GM18508 (cell line): ENCODE results near the gene STAG1.
"Not testable (repeated sequence)": the region's sequence is repeated elsewhere in the genome, so short reads cannot be mapped to it uniquely, and the experiment has no call there.

ENCODE experiments used
- ATAC-seq: cut with Tn5 transposase; IDR thresholded peaks from one replicate; pipeline ENCODE4 v1.9.1; 2021; ENCODE audit warnings: moderate number of reproducible peaks; ENCODE audit not compliant: insufficient read depth, unreplicated experiment

The STAG1 gene

DNA sequence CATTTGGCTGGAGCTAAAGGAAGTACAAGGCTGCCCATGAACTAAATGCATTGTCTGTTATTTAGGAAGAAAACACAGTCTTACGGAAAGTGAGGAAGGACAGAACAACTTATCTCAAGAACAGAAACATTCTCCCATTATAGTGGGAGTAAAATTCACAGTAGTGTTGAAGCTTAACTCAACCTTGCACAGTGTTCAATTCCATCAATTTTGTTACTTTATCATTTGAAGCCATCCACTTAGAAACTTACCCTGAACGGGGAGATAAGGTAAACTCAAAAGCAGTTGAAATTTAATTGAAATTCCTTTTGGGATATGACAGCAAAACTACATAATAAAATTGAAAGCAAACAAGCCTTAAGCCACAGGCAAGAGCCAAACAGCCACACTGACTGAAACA is 315.1 kb downstream of the STAG1 start:
- ATAC-seq, result no peak

DNA sequence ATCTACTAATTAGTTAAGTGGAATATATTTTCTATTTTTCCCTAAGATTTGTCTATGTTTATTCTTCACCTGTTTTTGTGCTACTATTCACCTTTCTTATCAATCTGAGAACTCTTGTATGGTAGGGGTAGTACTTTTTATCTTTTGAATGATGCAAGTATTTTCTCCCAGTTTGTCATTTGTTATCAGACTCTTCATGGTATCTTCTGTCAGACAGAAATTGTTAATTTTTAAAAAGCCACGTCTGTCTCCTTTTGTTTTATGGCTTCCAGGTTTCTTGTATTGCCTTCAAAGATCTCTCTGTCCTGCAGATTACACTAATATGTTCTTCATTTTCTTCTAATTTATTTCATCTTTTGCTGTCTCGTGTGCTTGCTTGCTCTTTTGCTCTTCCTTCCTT is 317.7 kb downstream of the STAG1 start:
- no peak for ATAC-seq

DNA sequence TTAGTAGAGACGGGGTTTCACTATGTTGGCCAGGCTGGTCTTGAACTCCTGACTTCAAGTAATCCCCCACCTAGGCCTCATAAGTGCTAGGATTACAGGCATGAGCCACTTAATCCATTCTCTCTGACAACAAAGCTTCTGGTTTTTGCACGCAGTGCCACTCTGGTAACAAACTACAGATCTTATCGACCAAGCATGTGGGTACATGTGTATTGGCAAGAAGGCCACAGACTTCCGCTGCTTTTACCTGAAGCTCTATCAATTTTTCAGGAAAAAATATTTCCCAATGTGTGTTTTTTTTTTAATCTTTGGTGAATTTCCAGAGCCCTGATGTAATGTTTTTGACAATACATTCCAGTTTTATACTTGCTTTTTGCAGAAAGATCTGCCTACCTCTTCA is 319.5 kb downstream of the STAG1 start:
- no peak for ATAC-seq

DNA sequence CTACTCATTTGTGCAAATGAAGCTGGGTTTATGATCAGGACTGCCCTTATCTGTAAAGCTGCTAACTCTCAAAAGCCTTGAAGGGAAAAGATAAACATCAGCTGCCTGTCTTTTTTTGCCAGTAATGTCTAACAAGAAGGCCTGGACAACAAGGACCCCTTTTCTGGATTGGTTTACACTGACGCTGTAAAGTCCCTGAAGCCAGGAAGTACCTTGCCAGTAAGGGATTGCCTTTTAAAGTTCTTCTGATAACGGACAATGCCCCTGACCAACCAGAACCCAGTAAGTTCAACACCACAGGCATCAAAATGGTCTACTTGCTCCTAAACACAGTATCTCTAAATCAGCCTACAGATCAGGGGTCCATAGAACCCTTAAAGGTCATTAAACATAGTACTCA is 324.0 kb downstream of the STAG1 start:
- no peak for ATAC-seq

DNA sequence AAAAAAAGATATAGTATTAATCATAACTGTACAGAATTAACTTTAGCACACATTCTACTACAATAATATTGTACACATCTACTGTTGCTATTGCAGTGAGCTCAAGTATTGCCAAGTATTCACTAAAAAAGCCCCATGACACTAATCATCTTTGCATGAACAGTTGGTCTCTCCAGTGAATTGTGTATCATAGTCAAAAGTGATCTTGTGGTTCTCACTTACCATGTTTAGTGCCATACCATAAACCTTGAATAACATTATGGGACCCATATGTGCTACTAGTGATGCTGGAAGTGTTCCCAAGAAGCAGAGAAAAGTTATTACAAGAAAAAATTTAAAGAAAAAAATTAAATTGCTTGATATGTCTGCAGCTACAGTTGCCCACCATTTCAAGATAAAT is 324.9 kb downstream of the STAG1 start:
- ATAC-seq, result no peak

DNA sequence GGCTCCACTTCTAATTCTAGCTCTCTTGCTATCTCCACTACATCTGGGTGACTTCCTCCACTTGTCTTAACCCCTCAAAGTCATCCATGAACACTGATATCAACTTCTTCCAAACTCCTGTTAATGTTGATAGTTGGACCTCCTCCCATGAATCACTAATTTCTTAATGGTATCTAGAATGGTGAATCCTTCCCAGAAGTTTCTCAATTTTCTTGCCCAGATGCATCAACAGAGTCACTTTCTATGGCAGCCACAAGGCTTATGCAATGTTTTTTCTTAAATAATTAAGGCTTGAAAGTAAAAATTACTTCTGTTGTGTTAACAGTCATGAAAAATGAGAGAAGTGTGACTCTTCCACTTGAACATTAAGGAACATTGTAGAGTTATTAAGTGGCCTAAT is 337.7 kb downstream of the STAG1 start:
- ATAC-seq, result no peak

DNA sequence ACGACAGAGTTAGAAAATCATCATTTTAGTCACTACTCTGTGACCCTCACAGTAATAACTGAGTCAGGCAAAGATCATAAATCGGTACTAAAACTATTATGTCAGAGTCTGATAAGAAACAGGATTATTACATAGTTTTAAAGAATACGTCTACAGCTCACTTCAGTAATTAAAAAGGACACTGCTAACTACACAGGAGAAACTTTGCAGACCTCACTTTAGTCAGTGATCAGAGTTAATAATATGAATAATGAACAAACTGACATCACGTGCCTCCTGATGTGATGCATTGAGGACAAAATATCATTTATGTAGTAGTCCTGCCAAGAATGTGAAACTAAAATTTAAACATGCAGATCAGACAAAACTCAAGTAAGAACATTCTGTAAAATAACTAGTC is 339.9 kb downstream of the STAG1 start:
- no peak for ATAC-seq

DNA sequence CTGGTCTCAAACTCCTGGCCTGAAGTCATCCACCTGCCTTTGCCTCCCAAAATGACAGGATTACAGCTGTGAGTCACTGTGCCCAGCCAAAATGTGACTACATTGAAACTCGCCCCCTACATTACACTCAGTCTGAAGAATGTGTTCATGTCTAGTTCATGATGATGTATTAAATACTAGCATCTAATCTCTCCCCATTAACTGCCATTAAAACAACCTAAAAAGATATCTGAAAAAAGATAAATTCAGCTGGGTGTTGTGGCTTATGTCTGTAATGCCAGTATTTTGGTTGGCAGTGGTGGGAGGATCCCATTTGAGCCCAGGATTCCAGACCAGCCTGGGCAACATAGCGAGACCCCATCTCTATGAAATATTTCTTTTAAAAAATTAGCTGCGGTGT is 342.6 kb downstream of the STAG1 start:
- no peak for ATAC-seq

DNA sequence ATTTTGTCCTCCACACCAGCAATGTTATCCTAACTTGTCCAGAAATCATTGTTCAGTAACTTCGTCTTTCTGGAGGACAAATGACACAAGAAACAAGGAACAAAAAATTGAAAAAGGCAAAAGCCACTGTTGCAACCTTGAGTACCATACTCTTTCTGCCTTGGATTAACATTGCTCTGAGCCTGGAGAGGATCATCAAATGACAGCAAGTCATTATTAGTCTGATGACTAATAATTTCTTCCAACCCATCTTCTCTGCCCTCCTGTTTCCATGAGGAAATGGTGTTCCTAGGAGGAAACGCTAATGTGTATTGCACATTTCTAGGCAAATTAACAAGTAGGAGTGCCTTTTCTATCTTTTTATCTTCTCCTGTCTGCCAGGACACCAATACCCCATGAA is 348.1 kb downstream of the STAG1 start:
- ATAC-seq, result no peak

DNA sequence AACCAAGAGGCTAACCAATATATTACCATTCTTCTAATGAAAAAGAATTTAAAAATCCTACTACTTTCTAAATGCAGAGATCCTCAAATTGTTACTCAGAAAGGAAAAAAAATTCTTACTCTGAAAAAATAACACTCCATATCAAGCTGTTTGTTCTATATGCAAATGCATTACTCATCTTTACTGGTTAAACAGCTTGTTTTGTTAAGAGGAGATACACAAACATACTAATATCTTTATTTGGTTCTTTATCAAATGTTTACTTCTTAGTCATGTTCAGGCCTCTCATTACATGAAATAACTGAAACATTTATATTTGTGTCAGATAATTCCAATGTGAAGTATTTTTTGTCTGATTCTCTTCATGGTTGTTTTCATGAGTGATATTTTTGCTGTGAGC is 355.3 kb downstream of the STAG1 start:
- no peak for ATAC-seq

DNA sequence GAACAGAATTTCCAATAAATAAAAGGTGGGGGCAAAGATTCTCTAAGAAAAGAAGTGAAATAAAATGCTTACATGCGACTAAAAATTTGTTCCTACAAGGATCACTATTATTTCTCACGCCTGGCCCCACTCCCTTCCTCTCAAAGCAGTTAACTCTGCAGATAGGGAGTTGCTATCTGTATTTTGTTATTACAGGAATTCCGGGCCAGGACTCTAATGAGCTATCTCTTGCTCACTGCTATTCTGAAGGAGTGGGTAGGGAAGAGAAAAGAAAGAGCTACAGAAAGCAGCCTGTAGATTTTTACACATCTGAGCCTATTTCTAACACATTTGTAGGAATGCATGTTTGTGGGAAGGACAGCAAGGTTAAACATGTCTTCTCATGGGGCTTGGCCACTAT is 361.6 kb downstream of the STAG1 start:
- no peak for ATAC-seq

DNA sequence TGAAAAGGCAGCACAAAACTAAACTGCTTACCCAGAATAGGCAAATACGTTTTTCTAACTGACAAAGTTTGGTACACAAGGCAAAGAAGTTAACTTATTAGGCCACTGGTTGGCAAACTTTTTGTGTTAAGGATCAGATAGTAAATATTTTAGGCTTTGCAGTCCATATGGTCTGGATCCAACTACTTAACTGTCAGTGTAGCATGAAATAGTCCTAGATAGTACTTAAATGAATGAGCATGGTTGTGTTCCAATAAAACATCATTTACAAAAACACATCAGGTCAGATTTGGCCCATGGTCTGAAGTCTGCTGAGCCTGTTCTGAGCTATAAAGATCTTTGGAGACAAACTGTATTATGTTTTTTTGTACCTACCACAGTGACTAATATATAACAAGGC is 365.1 kb downstream of the STAG1 start:
- ATAC-seq, result no peak

DNA sequence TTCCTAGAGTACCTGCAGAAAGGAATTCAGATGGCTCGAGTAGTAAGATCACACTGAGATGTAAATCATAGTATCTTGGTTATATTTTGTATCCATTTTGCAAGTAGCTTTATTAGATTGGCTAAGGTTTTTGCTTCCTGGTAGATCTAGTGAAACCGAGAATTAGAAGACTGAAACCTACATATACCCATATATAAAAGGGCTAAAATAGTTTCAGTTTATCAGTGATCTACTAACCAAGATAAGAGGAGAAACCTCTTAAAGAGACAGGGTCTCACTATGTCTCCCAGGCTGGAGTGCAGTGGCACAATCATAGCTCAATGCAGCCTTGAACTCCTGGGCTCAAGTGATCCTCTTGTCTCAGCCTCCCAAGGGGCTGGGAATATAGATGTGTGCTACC is 366.7 kb downstream of the STAG1 start:
- no peak for ATAC-seq

DNA sequence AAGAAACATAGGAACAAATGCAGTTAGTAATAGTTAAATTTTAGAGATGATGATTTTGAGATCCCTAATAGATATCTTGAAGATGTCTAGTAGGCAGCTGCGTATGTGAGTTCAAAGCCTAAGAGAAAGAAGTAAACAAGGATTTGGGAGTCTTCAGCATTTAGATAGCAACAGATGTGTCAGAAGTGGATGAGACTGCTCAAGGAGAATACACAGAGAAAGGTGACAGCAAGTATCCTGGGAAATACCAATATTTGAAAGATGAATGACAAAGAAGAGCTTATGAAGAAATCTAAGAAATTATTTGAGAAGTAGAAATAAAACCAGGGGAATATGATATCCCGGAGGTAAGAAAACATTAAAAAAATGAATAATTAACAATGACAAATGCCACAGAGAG is 371.1 kb downstream of the STAG1 start:
- ATAC-seq, result no peak

DNA sequence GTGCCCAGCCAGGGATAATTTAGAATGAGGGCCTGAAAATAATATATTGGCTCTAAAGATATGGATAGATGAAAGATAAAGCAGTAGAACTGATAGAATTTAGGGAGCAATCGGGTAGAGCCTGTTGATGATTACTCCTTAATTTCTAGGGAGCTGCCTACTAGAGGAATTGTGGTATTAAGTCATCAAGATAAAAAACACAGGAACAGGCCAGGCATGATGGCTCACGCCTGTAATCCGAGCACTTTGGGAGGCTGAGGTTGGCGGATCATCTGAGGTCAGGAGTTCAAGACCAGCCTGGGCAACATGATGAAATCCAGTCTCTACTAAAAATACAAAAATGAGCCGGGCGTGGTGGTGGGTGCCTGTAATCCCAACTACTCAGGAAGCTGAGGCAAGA is 371.6 kb downstream of the STAG1 start:
- ATAC-seq, result no peak

DNA sequence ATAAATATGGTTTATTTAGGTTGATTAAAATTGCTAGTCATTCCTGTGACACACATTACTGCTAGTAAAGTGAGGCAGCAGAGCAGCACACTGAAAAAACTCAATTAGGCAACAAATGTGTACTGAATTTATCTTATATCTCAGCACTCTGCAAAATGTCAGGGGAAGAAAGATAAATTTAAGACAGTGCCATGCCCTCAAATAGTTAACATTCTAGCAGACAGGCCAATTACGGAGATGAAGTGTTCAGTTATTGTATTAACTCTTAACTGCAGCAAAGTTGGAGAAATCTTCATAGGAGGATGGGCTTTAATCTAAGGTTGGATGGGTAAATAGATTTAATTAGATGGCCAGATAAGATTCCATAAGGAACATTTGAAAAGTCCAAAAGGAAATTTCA is 374.2 kb downstream of the STAG1 start:
- ATAC-seq, result no peak

DNA sequence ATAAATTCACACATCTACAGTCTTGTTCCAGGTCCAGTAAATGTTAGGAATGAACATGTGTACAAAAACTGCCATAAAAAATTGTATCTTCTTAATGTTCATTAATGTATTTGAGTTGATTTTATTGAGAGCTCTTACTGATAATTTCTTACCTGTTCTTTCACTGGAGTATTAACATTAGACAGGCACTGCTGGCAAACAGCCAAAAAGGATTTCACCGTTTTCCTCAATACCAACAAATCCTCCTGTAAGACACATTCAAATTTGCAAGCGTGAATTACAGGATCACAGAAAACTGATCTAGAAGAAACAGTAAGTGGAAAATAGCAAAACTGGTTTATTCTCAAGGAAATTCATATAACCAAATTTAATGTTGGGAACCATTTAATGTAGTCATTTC is 374.7 kb downstream of the STAG1 start:
- ATAC-seq, result no peak

DNA sequence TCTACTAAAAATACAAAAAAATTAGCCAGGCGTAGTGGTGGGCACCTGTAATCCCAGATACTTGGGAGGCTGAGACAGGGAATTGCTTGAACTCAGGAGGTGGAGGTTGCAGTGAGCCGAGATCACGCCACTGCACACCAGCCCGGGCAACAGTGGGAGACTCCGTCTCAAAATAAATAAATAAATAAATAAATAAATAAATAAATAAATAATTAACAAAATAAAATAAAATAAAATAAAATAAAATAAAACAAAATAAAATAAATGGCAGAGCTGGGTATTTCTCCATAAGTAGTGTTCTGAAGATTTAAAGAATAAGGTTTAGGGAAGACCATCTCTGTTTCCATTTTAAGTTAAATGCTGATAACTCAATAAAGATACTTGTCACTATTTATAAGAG is 376.4 kb downstream of the STAG1 start:
- ATAC-seq, result not testable (repeated sequence)

DNA sequence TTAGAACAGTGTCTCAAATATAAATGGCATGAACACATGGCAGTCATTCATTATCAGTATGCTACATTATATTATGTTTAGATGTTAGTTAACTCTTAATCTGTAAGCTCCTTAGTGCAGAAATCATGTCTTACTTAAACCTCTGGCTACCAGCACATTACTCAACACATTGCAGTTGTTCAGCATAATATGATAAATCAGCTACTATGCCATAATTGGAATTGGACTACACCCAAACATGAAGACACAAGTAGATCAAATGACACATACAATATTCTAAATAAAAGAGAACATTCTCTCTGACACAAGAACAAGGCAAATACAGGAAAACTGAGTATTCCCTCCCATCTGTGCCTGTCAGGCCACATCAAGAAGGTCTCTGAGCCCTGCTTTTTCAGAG is 385.9 kb downstream of the STAG1 start:
- no peak for ATAC-seq

DNA sequence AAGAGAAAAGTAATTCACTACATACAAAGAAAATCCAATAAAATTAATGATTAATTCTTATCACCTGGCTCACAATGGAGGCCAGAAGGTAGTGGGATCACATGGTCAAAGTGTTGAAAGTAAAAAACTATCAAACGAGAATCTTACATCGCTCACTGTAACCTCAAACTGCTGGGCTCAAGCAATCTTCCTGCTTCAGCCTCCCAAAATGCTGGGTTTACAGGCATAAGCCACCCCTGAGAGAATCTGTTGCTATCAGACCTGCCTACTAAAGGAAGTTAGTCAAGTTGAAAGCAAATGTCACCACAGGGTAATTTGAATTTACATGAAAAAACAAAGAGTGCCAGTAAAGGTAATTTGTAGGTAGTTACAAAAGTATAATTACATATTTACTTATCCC is 398.7 kb downstream of the STAG1 start:
- ATAC-seq, result no peak

DNA sequence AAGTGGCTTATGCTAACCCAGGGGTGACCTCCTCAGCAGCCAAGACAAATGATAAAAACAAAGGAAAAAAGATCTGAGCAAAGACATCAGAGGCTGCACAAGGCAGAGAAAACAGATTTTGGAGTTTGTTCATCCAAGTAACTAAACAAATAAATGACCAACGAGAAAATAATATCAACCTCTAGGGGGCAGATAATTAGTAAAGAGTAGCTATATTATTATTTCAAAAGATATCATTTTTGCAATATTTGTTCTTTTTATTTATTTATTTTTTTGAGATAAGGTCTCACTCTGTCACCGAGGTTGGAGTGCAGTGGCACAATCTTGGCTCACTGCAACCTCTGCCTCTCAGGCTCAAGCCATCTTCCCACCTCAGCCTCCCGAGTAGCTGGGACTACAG is 400.3 kb downstream of the STAG1 start:
- ATAC-seq, result no peak

DNA sequence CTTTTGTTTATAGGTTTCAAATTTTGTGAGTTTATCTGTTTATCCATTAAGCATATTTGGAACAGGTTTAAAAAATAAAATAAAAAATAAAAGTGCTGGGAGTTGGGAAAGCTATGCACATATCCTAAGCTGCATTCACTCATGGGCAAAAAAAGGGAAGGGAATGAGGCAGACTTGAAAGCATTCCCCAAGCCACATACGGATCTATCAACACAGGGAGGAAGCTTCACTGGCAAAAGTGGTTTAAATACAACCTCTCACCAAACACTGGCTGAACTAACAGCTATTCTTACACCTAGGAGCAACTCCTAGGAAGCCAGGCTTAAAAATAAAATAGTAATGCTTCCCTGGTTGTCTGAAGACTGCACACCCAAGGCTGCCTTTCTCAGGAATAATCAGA is 400.8 kb downstream of the STAG1 start:
- no peak for ATAC-seq

DNA sequence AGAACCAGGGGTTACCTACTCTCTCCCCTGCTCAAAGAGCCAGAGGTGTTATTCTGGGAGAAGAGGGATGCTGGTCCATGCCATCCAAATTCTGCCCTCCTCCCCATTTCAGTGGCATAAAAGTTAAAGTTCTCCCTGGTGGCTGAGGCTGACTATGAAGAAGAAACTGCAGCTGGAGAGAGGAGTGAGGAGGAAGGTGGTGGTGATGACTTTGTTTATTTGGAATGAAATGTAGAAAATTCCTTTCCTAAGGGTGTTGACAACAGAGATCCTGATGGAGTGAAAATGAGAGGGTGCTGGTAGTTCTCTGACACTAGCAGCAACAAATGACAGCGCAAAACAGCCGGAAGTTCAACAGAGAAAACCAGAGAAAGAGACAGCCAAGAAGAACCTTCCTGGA is 401.6 kb downstream of the STAG1 start:
- no peak for ATAC-seq

DNA sequence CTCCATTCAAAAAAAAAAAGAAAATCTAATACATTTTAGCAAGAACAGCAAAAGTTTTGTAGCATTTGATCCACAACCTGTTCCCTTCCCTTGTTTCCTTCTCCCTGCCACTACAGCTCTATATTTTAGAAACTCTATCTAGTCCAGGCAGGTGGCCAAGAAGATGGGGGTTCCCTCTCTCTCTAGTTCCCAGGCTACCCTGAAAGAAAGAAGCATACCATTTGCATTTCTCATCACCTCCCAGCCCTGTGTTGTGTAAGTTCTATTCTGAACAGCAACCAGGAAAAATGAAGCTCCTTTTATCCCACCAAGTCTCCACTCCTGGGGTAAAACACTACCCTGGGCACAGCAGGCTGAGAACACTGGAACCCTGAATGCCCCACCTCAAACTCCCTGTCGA is 402.0 kb downstream of the STAG1 start:
- ATAC-seq, result no peak
